Nephron (organoid): ENCODE results near the gene CALML5.
A peak's percentile ranks its signal among the peaks of the same experiment; 100 is the strongest.

Experiments used
- H3K27ac Mint-ChIP-seq, 3 experiments: 2 replicates each; pipeline ENCODE4 v1.8.0; 2020; ENCODE audit warnings: mixed read lengths in 3 of 3, mild to moderate bottlenecking in 2 of 3, moderate library complexity in 1 of 3
- H3K27me3 Mint-ChIP-seq: 2 replicates; pipeline ENCODE4 v1.8.0; 2021; ENCODE audit warnings: low read depth, mild to moderate bottlenecking, moderate library complexity, mixed read lengths
- H3K36me3 Mint-ChIP-seq: 2 replicates; pipeline ENCODE4 v1.8.0; 2020; ENCODE audit warnings: low read depth, mixed read lengths
- H3K4me1 Mint-ChIP-seq: 2 replicates; pipeline ENCODE4 v1.8.0; 2020; ENCODE audit warnings: mixed read lengths
- H3K4me3 Mint-ChIP-seq, 3 experiments: 2 replicates each; pipeline ENCODE4 v1.8.0; 2020; ENCODE audit warnings: mild to moderate bottlenecking in 3 of 3, mixed read lengths in 3 of 3, moderate library complexity in 2 of 3
- H3K9me3 Mint-ChIP-seq: 2 replicates; pipeline ENCODE4 v1.8.0; 2020; ENCODE audit warnings: mixed read lengths
- CTCF ChIP-seq, 3 experiments: fragments of 200-600 bp; sonication (generic); IDR thresholded peaks; one replicate each; pipeline ENCODE4 v1.5.0; 2021; ENCODE audit warnings: antibody characterized with exemption in 3 of 3; ENCODE audit not compliant: unreplicated experiment in 3 of 3

Gene CALML5

GRCh38 chr10:5470062-5470751 lies 29.2 kb downstream of the CALML5 start:
- H3K36me3 Mint-ChIP-seq, result no peaks in the 10 kb centered on the region
- TF ChIP-seq CTCF (IDR thresholded peaks at IDR 0.05; ENCODE audit: unreplicated experiment in 3 of 3), result no peak
- H3K4me1 Mint-ChIP-seq, result peaks cover 32% of the 10 kb centered on the region
- H3K9me3 Mint-ChIP-seq, result no peaks in the 10 kb centered on the region
- H3K27me3 Mint-ChIP-seq, result peaks cover 4% of the 10 kb centered on the region
- no peak overlapping the region for H3K27ac Mint-ChIP-seq
- no peak overlapping the region for H3K4me3 Mint-ChIP-seq

- Mint-ChIP-seq H3K27ac (peak overlapping the region in 2 of 3 experiments; percentile 52 to 64), H3K27me3 (peaks cover 4% of the 10 kb centered on the region), H3K36me3 (no peaks in the 10 kb centered on the region), H3K4me3 (no peak overlapping the region), H3K9me3 (no peaks in the 10 kb centered on the region), H3K4me1 (peaks cover 39% of the 10 kb centered on the region)
- no peak for TF ChIP-seq CTCF (IDR thresholded peaks at IDR 0.05; ENCODE audit: unreplicated experiment in 3 of 3)
Observed at GRCh38 chr10:5469353-5470061, 29.9 kb downstream of the CALML5 start.

- Mint-ChIP-seq H3K4me1 (peaks cover 46% of the 10 kb centered on the region), H3K9me3 (no peaks in the 10 kb centered on the region), H3K27ac (peak overlapping the region; percentile 86 to 99 (median 98)), H3K4me3 (no peak overlapping the region), H3K36me3 (no peaks in the 10 kb centered on the region), H3K27me3 (peaks cover 4% of the 10 kb centered on the region)
- TF ChIP-seq CTCF (IDR thresholded peaks at IDR 0.05; ENCODE audit: unreplicated experiment in 3 of 3), result no peak
Observed at GRCh38 chr10:5468262-5469106, 30.9 kb downstream of the CALML5 start.

- TF ChIP-seq CTCF (IDR thresholded peaks at IDR 0.05; ENCODE audit: unreplicated experiment in 3 of 3), result no peak
- Mint-ChIP-seq H3K4me3 (no peak overlapping the region), H3K9me3 (no peaks in the 10 kb centered on the region), H3K36me3 (no peaks in the 10 kb centered on the region), H3K27me3 (peaks cover 4% of the 10 kb centered on the region), H3K4me1 (peaks cover 53% of the 10 kb centered on the region), H3K27ac (peak overlapping the region; percentile 86 to 99 (median 98))
Observed at GRCh38 chr10:5467634-5468255, 31.6 kb downstream of the CALML5 start.

- peaks cover 59% of the 10 kb centered on the region for H3K4me1 Mint-ChIP-seq
- peak overlapping the region in 1 of 3 experiments; percentile 27 for H3K4me3 Mint-ChIP-seq
- H3K27ac Mint-ChIP-seq, result peak overlapping the region; percentile 86 to 99 (median 98)
- no peak for TF ChIP-seq CTCF (IDR thresholded peaks at IDR 0.05; ENCODE audit: unreplicated experiment in 3 of 3)
- H3K36me3 Mint-ChIP-seq, result peaks cover 2% of the 10 kb centered on the region
- peaks cover 4% of the 10 kb centered on the region for H3K27me3 Mint-ChIP-seq
- no peaks in the 10 kb centered on the region for H3K9me3 Mint-ChIP-seq
Observed at GRCh38 chr10:5467207-5467535, 32.2 kb downstream of the CALML5 start.
